ENCODE results near the gene RHOBTB1.

DNA sequence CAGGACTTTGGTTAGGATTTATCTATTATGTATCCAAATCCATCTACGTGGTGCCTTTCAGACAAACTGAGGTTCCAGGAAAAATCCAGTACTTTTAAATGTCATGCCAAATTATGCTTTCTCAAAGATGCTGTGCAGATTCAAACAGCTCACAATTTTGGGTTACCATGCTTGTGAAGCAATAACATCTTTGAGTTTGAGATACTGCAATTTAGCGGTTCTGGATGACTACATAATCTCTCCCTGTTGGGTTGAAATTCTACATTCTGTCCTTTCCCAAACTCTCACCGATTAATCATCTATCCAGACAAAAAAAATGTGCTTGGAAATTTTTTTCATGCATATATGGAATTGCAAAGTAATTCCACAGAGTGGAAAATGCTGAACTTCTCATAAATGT lies 3.5 kb downstream of the RHOBTB1 start:
- TF ChIP-seq HDGF (IDR thresholded peaks at IDR 0.05; ENCODE audit: borderline replicate concordance) = no peak
- TF ChIP-seq NFRKB (IDR thresholded peaks at IDR 0.05) = no peak
